Fibroblast of villous mesenchyme (primary cell): Measurements from ENCODE around the gene NAA20. TPM values are rescaled to one million over a fixed set of nuclear protein-coding genes. Genes with fewer than 3 reads are reported as not detected.

Source experiments
- DNase-seq: peaks from one replicate; pipeline ENCODE4 v3.0.0-alpha.2; 2010; ENCODE audit warnings: low read depth
- H3K4me3 ChIP-seq: 2 replicates; pipeline ENCODE4 v1.5.1; 2011; ENCODE audit warnings: low read depth, mild to moderate bottlenecking, low read length
- total RNA-seq: library from RNA; depleted of rRNA; stranded (reverse); fragments of >200 nt; gene quantifications from 2 replicates; pipeline ENCODE4 v1.2.3, GENCODE V29; 2012
- TF ChIP-seq, protein P1 (sequence below): IDR thresholded peaks from 2 replicates; pipeline ENCODE4 v1.5.1; 2012; ENCODE audit warnings: low read depth, mild to moderate bottlenecking, low read length; ENCODE audit not compliant: insufficient read depth

NAA20 gene
- total RNA-seq, 1 donor: 41.5 TPM

DNA sequence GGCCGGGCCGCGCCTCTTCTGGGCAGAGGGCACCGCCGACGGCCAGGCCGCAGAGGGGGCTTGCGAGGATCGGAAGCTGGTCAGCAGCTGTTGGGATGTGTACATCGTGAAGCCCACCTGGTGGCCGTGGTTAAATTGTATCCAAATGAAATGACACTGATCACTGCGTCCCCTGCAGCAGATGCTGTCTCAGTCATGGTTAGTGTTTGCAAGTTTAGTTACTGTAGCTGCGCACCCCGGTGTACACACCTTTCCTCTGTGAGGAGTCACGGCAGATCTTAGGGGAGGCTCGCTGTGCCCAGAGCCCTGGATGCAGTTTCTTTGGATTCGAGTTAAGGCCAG is 653 bp downstream of the NAA20 start:
- H3K4me3 ChIP-seq: peak overlapping the region; percentile 78
- DNase-seq: no peak
- TF ChIP-seq, protein P1, sequence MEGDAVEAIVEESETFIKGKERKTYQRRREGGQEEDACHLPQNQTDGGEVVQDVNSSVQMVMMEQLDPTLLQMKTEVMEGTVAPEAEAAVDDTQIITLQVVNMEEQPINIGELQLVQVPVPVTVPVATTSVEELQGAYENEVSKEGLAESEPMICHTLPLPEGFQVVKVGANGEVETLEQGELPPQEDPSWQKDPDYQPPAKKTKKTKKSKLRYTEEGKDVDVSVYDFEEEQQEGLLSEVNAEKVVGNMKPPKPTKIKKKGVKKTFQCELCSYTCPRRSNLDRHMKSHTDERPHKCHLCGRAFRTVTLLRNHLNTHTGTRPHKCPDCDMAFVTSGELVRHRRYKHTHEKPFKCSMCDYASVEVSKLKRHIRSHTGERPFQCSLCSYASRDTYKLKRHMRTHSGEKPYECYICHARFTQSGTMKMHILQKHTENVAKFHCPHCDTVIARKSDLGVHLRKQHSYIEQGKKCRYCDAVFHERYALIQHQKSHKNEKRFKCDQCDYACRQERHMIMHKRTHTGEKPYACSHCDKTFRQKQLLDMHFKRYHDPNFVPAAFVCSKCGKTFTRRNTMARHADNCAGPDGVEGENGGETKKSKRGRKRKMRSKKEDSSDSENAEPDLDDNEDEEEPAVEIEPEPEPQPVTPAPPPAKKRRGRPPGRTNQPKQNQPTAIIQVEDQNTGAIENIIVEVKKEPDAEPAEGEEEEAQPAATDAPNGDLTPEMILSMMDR: no peak

DNA sequence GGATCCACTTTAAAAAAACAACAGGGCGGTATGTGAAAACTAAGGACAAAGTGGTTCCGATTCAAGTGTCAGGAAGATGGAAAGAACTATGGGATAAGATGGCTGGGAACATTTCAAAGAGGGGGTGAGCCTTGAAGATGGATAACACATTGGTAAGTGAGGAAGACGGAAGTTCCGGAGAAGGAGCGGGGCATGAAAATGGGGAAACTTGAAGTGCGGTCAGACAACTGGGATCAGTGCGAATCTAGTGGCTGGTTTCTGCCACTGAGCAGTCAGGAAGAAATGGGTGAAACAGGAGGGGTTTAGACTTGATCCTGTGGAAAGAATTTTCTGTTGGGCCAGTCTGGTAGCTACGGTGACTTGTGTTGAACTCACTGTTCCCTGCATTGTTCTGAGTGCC is 1.2 kb downstream of the NAA20 start:
- DNase-seq: no peak
- TF ChIP-seq, protein P1: no peak
- H3K4me3 ChIP-seq: peak overlapping the region; percentile 78

DNA sequence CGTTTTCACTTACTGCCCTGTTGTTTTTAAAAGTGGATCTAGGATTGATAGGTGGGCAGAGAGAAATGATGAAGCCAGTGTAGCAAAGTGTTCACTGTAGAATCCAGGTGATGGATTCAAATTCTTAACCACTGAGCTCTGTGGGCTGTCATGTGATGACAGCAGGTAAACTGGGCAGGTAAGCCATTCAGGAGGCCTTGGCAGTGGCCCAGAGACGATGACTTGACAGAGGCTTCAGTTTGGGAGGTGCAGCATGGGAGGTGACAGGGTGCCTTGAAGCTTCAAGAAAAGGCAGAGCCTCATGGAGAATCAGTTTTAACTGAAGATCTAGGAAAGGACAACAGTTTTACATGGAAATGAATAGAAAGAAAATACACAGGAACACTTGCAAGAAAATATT is 2.0 kb downstream of the NAA20 start:
- no peak for DNase-seq
- TF ChIP-seq, protein P1: no peak
- no peak overlapping the region for H3K4me3 ChIP-seq

DNA sequence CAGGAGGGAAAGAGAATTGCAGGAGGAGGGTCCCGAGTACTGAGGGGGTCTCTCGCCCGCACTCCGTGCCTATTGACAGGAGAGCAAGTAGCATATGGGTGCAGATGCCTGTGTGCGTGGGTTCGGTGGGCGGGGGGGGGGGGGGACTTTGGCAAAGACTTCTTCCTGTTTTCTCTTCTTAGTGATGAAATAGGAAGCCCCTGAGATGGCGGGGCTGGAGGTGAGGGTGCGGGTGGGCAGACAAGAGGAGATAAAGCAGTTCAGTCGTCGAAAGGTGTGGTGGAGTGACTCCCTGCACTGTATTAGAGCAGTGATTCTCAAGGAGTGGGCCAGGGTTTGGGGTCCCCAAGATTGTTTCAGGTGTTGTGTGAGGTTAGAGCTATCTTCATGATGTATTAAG is 3.7 kb downstream of the NAA20 start:
- TF ChIP-seq, protein P1: no peak
- no peak overlapping the region for H3K4me3 ChIP-seq
- no peak for DNase-seq

DNA sequence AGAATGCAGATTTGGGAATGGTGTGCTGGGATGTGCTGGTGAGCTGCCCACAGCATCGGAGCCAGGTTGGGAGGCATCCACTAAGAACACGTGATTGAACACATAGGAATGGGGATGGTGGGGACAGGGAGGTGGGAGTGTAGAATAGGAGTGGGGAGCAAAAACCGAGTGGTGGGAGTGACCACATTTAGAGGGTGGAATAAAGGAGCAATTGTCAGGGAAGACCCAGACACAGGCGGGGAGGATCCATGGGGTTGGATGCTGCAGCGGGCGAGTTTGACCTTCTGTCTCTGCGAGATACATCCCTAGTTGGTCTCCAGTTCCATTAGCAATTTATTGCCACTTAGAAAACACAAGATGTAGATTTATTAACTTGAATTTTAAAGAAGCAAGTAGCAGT is 4.7 kb downstream of the NAA20 start:
- H3K4me3 ChIP-seq: no peak overlapping the region
- no peak for DNase-seq

DNA sequence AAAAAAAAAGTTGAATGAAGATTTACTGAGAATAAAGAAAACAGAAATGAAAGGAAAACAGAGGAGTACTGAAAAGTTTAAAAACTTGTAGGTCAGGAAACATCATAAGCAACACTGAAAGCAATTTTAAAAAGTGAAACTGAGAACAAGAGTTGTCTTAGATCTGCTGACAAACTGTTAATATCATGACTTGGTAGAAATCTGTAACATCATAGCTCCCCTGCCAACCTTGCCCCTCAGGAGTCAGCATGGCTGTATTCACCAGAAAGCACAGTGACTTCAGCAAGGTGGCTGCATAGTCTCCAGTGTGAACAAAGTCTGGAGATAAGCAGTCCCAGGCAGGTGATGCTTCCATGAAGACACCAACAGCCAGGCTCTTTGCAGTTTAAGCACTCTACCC is 5.3 kb downstream of the NAA20 start:
- no peak for DNase-seq
- TF ChIP-seq, protein P1: no peak
- H3K4me3 ChIP-seq: no peak overlapping the region

More for the DNA sequence above, 4.7 kb downstream of the NAA20 start:
- TF ChIP-seq, protein P1: no peak

DNA sequence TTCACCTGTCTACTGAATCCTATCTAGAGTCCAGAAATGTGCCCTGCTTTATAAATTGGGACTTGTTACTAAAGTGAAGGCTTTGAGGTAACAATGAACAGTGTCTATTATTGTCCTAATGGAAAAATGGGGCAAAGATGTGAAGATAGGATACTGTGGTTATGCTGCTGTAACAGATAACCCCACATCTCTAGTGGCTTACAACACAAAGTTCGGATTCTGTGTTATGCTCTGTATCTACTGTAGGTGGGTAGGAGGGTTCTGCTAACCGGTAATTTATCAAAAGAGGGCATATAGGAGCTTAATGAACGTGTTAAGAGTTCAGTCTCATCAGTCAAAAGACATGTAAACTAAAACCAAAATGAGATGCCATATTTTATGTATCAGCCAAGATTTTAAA is 6.2 kb downstream of the NAA20 start:
- TF ChIP-seq, protein P1: no peak
- DNase-seq: no peak
- H3K4me3 ChIP-seq: no peak overlapping the region
